ENCODE measurements around the gene FHIT.

FHIT gene

GRCh38 chr3:60365360-60365759, 885.9 kb downstream of the FHIT start:
- DNase-seq = no peak

- no peak for DNase-seq
Measured at GRCh38 chr3:60364475-60364874, 886.8 kb downstream of the FHIT start.

GRCh38 chr3:60363817-60364216, 887.4 kb downstream of the FHIT start:
- no peak for DNase-seq

- no peak for DNase-seq
Measured at GRCh38 chr3:60355825-60356224, 895.4 kb downstream of the FHIT start.

- DNase-seq = no peak
Measured at GRCh38 chr3:60351481-60351880, 899.8 kb downstream of the FHIT start.

- no peak for DNase-seq
Measured at GRCh38 chr3:60344340-60344739, 906.9 kb downstream of the FHIT start.

- no peak for DNase-seq
Measured at GRCh38 chr3:60343831-60344230, 907.4 kb downstream of the FHIT start.

GRCh38 chr3:60339304-60339703, 911.9 kb downstream of the FHIT start:
- DNase-seq = no peak

- DNase-seq = no peak
Measured at GRCh38 chr3:60337421-60337820, 913.8 kb downstream of the FHIT start.

- DNase-seq = no peak
Measured at GRCh38 chr3:60336061-60336460, 915.2 kb downstream of the FHIT start.

GRCh38 chr3:60333710-60334109, 917.5 kb downstream of the FHIT start:
- DNase-seq = no peak

GRCh38 chr3:60330107-60330506, 921.1 kb downstream of the FHIT start:
- no peak for DNase-seq

GRCh38 chr3:60325610-60326170, 925.6 kb downstream of the FHIT start:
- no peak for DNase-seq

GRCh38 chr3:60323651-60324050, 927.6 kb downstream of the FHIT start:
- DNase-seq = no peak

GRCh38 chr3:60323180-60323579, 928.1 kb downstream of the FHIT start:
- no peak for DNase-seq

- no peak for DNase-seq
Measured at GRCh38 chr3:60322298-60322856, 928.9 kb downstream of the FHIT start.

GRCh38 chr3:60319179-60319858, 931.9 kb downstream of the FHIT start:
- no peak for DNase-seq

- no peak for DNase-seq
Measured at GRCh38 chr3:60316121-60316797, 935.0 kb downstream of the FHIT start.

- DNase-seq = no peak
Measured at GRCh38 chr3:60313951-60314461, 937.2 kb downstream of the FHIT start.

- no peak for DNase-seq
Measured at GRCh38 chr3:60313231-60313798, 937.9 kb downstream of the FHIT start.

GRCh38 chr3:60309539-60310268, 941.5 kb downstream of the FHIT start:
- DNase-seq = no peak

GRCh38 chr3:60308808-60309207, 942.4 kb downstream of the FHIT start:
- DNase-seq = no peak

Data from activated gamma-delta T cell treated with Interleukin-2 at 50 U/mL for 16 hours (primary cell).